HG03039 (cell line): Measurements from ENCODE around the gene LRP5.
"Not testable (repeated sequence)": the region's sequence is repeated elsewhere in the genome, so short reads cannot be mapped to it uniquely, and the experiment has no call there.

Source experiments
- ATAC-seq: cut with Tn5 transposase; IDR thresholded peaks from one replicate; pipeline ENCODE4 v1.9.1; 2021; ENCODE audit warnings: mild to moderate bottlenecking, moderate library complexity; ENCODE audit not compliant: unreplicated experiment

LRP5 gene

GRCh38 chr11:68386331-68386978 is 74.1 kb downstream of the LRP5 start:
- ATAC-seq, result no peak

- ATAC-seq, result no peak
Observed at GRCh38 chr11:68387840-68388239, 75.4 kb downstream of the LRP5 start.

GRCh38 chr11:68388595-68389198 is 76.3 kb downstream of the LRP5 start:
- ATAC-seq, result no peak

- no peak for ATAC-seq
Observed at GRCh38 chr11:68390315-68390714, 77.9 kb downstream of the LRP5 start.

GRCh38 chr11:68392822-68393221 is 80.4 kb downstream of the LRP5 start:
- no peak for ATAC-seq

- ATAC-seq, result no peak
Observed at GRCh38 chr11:68396516-68396915, 84.1 kb downstream of the LRP5 start.

- no peak for ATAC-seq
Observed at GRCh38 chr11:68397256-68397655, 84.9 kb downstream of the LRP5 start.

GRCh38 chr11:68398995-68399851 is 86.8 kb downstream of the LRP5 start:
- ATAC-seq, result no peak

- ATAC-seq, result no peak
Observed at GRCh38 chr11:68399916-68400315, 87.5 kb downstream of the LRP5 start.

- ATAC-seq, result not testable (repeated sequence)
Observed at GRCh38 chr11:68400584-68400983, 88.2 kb downstream of the LRP5 start.

GRCh38 chr11:68401856-68402255 is 89.5 kb downstream of the LRP5 start:
- no peak for ATAC-seq

GRCh38 chr11:68402355-68403031 is 90.1 kb downstream of the LRP5 start:
- ATAC-seq, result no peak

GRCh38 chr11:68403424-68403823 is 91.0 kb downstream of the LRP5 start:
- ATAC-seq, result no peak

GRCh38 chr11:68403831-68404230 is 91.4 kb downstream of the LRP5 start:
- no peak for ATAC-seq

GRCh38 chr11:68406324-68407313 is 94.2 kb downstream of the LRP5 start:
- no peak for ATAC-seq

GRCh38 chr11:68408512-68408911 is 96.1 kb downstream of the LRP5 start:
- no peak for ATAC-seq

GRCh38 chr11:68409748-68410344 is 97.5 kb downstream of the LRP5 start:
- ATAC-seq, result no peak

GRCh38 chr11:68411501-68411991 is 99.2 kb downstream of the LRP5 start:
- ATAC-seq, result no peak

- ATAC-seq, result no peak
Observed at GRCh38 chr11:68412593-68413475, 100.4 kb downstream of the LRP5 start.
